Tibial nerve (tissue), 3 donors: ENCODE data around the gene PCDH12.

ENCODE experiments used
- CTCF ChIP-seq, 5 experiments: fragments of 200-600 bp in 3 of 5; fragments of 450-650 bp in 2 of 5; sonication (generic) in 3 of 5; IDR thresholded peaks; one replicate each; pipeline ENCODE4 v1.5.1; 2016 to 2019; ENCODE audit warnings: antibody characterized with exemption in 5 of 5, mild to moderate bottlenecking in 3 of 5, moderate library complexity in 2 of 5
- POLR2A ChIP-seq, 2 donors: fragments of 450-650 bp; IDR thresholded peaks; one replicate each; pipeline ENCODE4 v1.6.1; 2017; ENCODE audit warnings: antibody characterized with exemption in 2 of 2, mild to moderate bottlenecking in 2 of 2, moderate library complexity in 2 of 2

- TF ChIP-seq POLR2A (IDR thresholded peaks at IDR 0.05) = no peak
- TF ChIP-seq CTCF (IDR thresholded peaks at IDR 0.05) = no peak
These were observed 37.2 kb downstream of the PCDH12 start for GRCh38 chr5:141920771-141921170.
